Endodermal cell (in vitro differentiated cells): ENCODE measurements around the gene TP53. TPM values are rescaled to one million over a fixed set of nuclear protein-coding genes. Genes with fewer than 3 reads are reported as not detected.

Experiments used
- DNase-seq: peaks from one replicate; pipeline ENCODE4 v3.0.0-alpha.2; 2017
- H3K27ac ChIP-seq: 2 replicates; pipeline ENCODE4 v1.5.1; 2013; ENCODE audit warnings: mild to moderate bottlenecking, low read depth, low read length, moderate library complexity
- H3K27me3 ChIP-seq: 2 replicates; pipeline ENCODE4 v1.6.1; 2013; ENCODE audit warnings: mild to moderate bottlenecking, low read length, moderate library complexity; ENCODE audit not compliant: insufficient read depth, control insufficient read depth, poor library complexity, severe bottlenecking
- H3K36me3 ChIP-seq: 2 replicates; pipeline ENCODE4 v1.7.0; 2013; ENCODE audit warnings: mild to moderate bottlenecking, low read length, moderate library complexity; ENCODE audit not compliant: control insufficient read depth, insufficient read depth
- H3K4me1 ChIP-seq: one replicate; pipeline ENCODE4 v1.7.0; 2013; ENCODE audit warnings: low read length; ENCODE audit not compliant: control insufficient read depth, insufficient read depth
- H3K4me3 ChIP-seq: 2 replicates; pipeline ENCODE4 v1.5.1; 2013; ENCODE audit warnings: mild to moderate bottlenecking, low read length, moderate library complexity
- H3K9ac ChIP-seq: 2 replicates; pipeline ENCODE4 v1.6.1; 2013; ENCODE audit warnings: mild to moderate bottlenecking, low read length, moderate library complexity; ENCODE audit not compliant: poor library complexity, severe bottlenecking; ENCODE audit errors: extremely low read depth
- H3K9me3 ChIP-seq: 2 replicates; pipeline ENCODE4 v1.6.1; 2013; ENCODE audit warnings: mild to moderate bottlenecking, low read length, moderate library complexity; ENCODE audit not compliant: control insufficient read depth
- H3K27ac Mint-ChIP-seq: 2 replicates; pipeline ENCODE4 v1.8.0; 2020; ENCODE audit warnings: mixed read lengths
- H3K27me3 Mint-ChIP-seq: 2 replicates; pipeline ENCODE4 v1.8.0; 2021; ENCODE audit warnings: mild to moderate bottlenecking, mixed read lengths; ENCODE audit not compliant: insufficient read depth
- H3K36me3 Mint-ChIP-seq: 2 replicates; pipeline ENCODE4 v1.8.0; 2020; ENCODE audit warnings: low read depth, mixed read lengths
- H3K4me1 Mint-ChIP-seq: 2 replicates; pipeline ENCODE4 v1.8.0; 2020; ENCODE audit warnings: mixed read lengths
- H3K4me3 Mint-ChIP-seq: 2 replicates; pipeline ENCODE4 v1.8.0; 2020; ENCODE audit warnings: mild to moderate bottlenecking, moderate library complexity, mixed read lengths
- H3K9me3 Mint-ChIP-seq: 2 replicates; pipeline ENCODE4 v1.8.0; 2020; ENCODE audit warnings: mild to moderate bottlenecking, mixed read lengths
- WGBS, 2 experiments: methylation state at CpG; one replicate each; pipeline versions ENCODE4 v1.1.5 to v1.1.7; 2013; ENCODE audit warnings: missing lambda C conversion rate in 2 of 2, mixed read lengths in 1 of 2; ENCODE audit not compliant: insufficient coverage in 1 of 2, insufficient read length in 1 of 2; 5-methylcytosine and 5-hydroxymethylcytosine counted together
- total RNA-seq, 2 donors: library from RNA; stranded (reverse); fragmentation: NEBNext Ultra II Directional in 1 of 2; extraction: Animal tissue kit (Norgen Biotek cat#: 25700) in 1 of 2; gene quantifications; 2 replicates in 1 of 2; 3 replicates in 1 of 2; pipeline ENCODE4 v1.2.1, GENCODE V29; 2021
- TF ChIP-seq, protein P1 (sequence below): fragments of 200-600 bp; sonication (generic); conservative IDR thresholded peaks from 2 replicates; pipeline ENCODE4 v1.5.0; 2021; ENCODE audit warnings: antibody characterized with exemption, mild to moderate bottlenecking

The TP53 gene
- total RNA-seq, 2 donors from 2014 or later, result 113 to 130 TPM

DNA sequence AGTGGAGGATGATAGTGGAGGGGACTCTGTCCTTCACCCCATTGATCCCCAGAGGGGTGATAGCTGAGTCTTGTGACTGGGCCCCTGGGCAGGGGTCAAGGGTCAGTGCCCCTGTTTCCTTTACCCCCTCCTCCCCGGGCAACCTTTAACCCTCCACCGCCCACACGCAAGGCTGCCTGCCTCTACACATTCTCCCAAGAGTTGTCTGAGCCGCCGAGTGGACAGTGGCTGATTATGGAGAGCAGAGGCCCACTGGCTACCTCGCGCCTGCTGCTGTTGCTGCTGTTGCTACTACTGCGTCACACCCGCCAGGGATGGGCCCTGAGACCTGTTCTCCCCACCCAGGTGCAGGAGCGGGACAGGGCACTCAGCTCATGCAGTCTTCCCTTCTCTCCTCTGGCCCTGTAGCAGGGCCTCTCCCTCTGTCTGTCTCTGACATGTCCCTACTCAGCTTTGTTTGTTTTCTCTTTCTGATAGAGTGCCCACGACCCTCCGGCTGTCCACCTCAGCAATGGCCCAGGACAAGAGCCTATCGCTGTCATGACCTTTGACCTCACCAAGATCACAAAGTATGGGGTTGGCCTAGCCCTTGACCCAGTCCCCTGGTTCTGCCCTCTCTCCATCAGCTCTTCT lies 57.2 kb downstream of the TP53 start, which contains the start of gene SHBG:
Gene SHBG, plus strand, starts transcription at position 197 of the 633 bp plus-strand sequence. Its CDS starts 38 bp downstream, at position 235.
- H3K4me1 Mint-ChIP-seq, result peaks cover 11% of the 10 kb centered on the region
- no peak within 1 kb of the TSS for H3K27ac Mint-ChIP-seq

DNA sequence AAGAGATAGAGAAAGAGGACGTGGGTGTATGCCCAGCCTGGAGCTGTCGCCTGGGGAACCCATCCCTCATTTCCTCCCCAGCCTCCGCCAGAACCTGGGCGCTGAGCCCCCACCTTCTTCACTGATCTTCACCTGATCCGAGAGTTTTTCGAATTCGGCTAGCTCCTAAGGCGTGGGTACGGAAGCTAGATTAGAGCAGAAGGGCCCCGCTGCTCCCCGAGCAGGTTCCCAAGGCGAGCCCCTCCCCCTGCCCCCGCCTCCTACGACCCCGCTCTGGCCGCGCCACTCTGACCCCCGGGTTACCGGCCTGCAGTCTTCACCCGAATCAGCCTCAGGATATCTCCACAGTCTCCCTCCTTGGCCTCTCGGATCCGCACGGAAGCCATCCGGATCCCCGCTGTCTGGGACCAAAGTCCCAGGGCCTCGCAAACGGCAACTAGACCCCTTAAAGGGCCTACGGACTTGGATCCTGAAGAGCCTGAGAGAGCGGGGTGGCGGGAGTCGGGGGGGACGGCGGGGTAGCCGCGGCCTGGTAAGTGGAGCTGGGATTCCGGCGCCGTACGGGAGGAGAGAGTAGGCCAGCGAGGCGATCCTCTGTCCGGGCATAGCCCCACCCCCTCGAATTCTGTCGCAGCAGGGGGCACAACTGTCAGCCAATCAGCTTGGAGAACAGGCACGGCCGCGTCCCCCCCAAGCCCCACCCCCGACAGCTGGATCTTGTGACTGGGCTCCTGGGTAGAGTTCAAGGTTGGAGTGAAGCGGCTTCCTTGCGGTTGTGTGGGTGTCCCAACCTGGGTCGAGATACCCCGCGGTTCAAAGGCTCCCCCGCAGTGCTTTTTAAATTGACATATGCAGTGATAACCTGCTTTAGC lies 59.8 kb downstream of the TP53 start, which contains the start of gene SAT2:
Gene SAT2, minus strand, starts transcription at position 572 of the 872 bp plus-strand sequence. Its CDS starts 186 bp downstream, at position 386.
- peak within 1 kb of the TSS; percentile 96 for H3K27ac ChIP-seq
- peak within 1 kb of the TSS; percentile 86 for H3K4me3 Mint-ChIP-seq
- no peaks in the 10 kb centered on the region for H3K27me3 Mint-ChIP-seq

More for the DNA sequence above, 57.2 kb downstream of the TP53 start, which contains the start of gene SHBG:
- Mint-ChIP-seq H3K4me3 (no peak within 1 kb of the TSS), H3K36me3 (peaks cover 8% of the 10 kb centered on the region), H3K9me3 (no peaks in the 10 kb centered on the region), H3K27me3 (no peaks in the 10 kb centered on the region)
- DNase-seq, result peak; percentile 47
- no peak within 1 kb of the TSS for H3K4me3 ChIP-seq
- TF ChIP-seq, protein P1, sequence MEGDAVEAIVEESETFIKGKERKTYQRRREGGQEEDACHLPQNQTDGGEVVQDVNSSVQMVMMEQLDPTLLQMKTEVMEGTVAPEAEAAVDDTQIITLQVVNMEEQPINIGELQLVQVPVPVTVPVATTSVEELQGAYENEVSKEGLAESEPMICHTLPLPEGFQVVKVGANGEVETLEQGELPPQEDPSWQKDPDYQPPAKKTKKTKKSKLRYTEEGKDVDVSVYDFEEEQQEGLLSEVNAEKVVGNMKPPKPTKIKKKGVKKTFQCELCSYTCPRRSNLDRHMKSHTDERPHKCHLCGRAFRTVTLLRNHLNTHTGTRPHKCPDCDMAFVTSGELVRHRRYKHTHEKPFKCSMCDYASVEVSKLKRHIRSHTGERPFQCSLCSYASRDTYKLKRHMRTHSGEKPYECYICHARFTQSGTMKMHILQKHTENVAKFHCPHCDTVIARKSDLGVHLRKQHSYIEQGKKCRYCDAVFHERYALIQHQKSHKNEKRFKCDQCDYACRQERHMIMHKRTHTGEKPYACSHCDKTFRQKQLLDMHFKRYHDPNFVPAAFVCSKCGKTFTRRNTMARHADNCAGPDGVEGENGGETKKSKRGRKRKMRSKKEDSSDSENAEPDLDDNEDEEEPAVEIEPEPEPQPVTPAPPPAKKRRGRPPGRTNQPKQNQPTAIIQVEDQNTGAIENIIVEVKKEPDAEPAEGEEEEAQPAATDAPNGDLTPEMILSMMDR, result no peak
- no peaks in the 10 kb centered on the region for H3K27me3 ChIP-seq
- no peak within 1 kb of the TSS for H3K27ac ChIP-seq
- H3K9ac ChIP-seq, result no peak within 1 kb of the TSS
- H3K36me3 ChIP-seq, result peaks cover 10% of the 10 kb centered on the region
- H3K4me1 ChIP-seq, result peaks cover 9% of the 10 kb centered on the region
- H3K9me3 ChIP-seq, result no peaks in the 10 kb centered on the region
- 91 to 94% methylated on average over 8 to 13 of the region's 13 CpGs for WGBS, 2 experiments

DNA sequence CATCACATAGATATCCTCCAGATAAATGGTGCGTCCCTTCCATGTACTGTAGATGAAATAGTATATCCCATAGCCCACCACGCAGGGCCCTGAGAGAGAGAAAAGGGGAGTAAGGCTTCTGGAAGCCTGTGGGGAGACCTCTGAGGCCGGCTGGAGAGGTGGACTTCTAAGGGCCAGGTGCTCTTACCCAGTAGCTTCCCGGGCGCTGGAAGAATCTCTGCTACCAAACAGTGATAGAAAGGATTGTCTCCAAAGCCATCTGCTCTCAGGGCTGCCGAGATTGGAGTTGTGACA lies 60.4 kb downstream of the TP53 start:
- no peaks in the 10 kb centered on the region for H3K27me3 Mint-ChIP-seq
- TF ChIP-seq, protein P1, result no peak
- Histone ChIP-seq H3K27me3 (no peaks in the 10 kb centered on the region), H3K4me1 (peaks cover 9% of the 10 kb centered on the region), H3K9ac (peak overlapping the region; percentile 97), H3K4me3 (peak overlapping the region; percentile 95), H3K27ac (peak overlapping the region; percentile 96), H3K36me3 (peaks cover 10% of the 10 kb centered on the region), H3K9me3 (no peaks in the 10 kb centered on the region)
- peaks cover 9% of the 10 kb centered on the region for H3K4me1 Mint-ChIP-seq
- peak overlapping the region; percentile 86 for H3K4me3 Mint-ChIP-seq
- peak overlapping the region; percentile 96 for H3K27ac Mint-ChIP-seq
- peaks cover 8% of the 10 kb centered on the region for H3K36me3 Mint-ChIP-seq
- WGBS, 2 experiments, result 0 to 19% methylated on average over 1 to 6 of the region's 6 CpGs
- no peak for DNase-seq
- H3K9me3 Mint-ChIP-seq, result no peaks in the 10 kb centered on the region

More for the DNA sequence above, 59.8 kb downstream of the TP53 start, which contains the start of gene SAT2:
- Histone ChIP-seq H3K36me3 (peaks cover 10% of the 10 kb centered on the region), H3K9ac (peak within 1 kb of the TSS; percentile 97), H3K4me1 (peaks cover 9% of the 10 kb centered on the region), H3K4me3 (peak within 1 kb of the TSS; percentile 95), H3K9me3 (no peaks in the 10 kb centered on the region), H3K27me3 (no peaks in the 10 kb centered on the region)
- TF ChIP-seq, protein P1, result no peak
- Mint-ChIP-seq H3K9me3 (no peaks in the 10 kb centered on the region), H3K27ac (peak within 1 kb of the TSS; percentile 96), H3K36me3 (peaks cover 8% of the 10 kb centered on the region), H3K4me1 (peaks cover 11% of the 10 kb centered on the region)
- peak; percentile 100 for DNase-seq
- 0 to 1% methylated on average over 27 to 54 of the region's 54 CpGs for WGBS, 2 experiments
